ENCODE results near the gene GRIK4. TPM values are rescaled to one million over a fixed set of nuclear protein-coding genes. Genes with fewer than 3 reads are reported as not detected.

The GRIK4 gene
- total and polyA plus RNA-seq, 11 donors = 0.04 to 0.45 (median 0.12) TPM; not detected in 6

- Histone ChIP-seq H3K9me3 (peaks cover 0 to 17% (median 7%) of the 10 kb centered on the region in 12 donors), H3K27me3 (no peaks in the 10 kb centered on the region), H3K36me3 (no peaks in the 10 kb centered on the region), H3K4me3 (no peak overlapping the region), H3K27ac (no peak overlapping the region), H3K4me1 (peaks cover 0 to 5% (median 0%) of the 10 kb centered on the region in 12 donors)
- DNase-seq (no peak), ATAC-seq (no peak)
- WGBS, 4 donors = 89 to 94% (median 93%) methylated on average over 12 of the region's 12 CpGs
- TF ChIP-seq POLR2A (IDR thresholded peaks at IDR 0.05) (no peak), CTCF (IDR thresholded peaks at IDR 0.05) (no peak)
- intact Hi-C loops (cut with DNase I) = no loop called here
Observed at GRCh38 chr11:120537996-120538395, 26.4 kb downstream of the GRIK4 start.

- Histone ChIP-seq H3K27me3 (no peaks in the 10 kb centered on the region), H3K4me3 (no peak overlapping the region), H3K4me1 (peaks cover 0 to 7% (median 0%) of the 10 kb centered on the region in 12 donors), H3K36me3 (no peaks in the 10 kb centered on the region), H3K9me3 (peaks cover 0 to 17% (median 7%) of the 10 kb centered on the region in 12 donors), H3K27ac (no peak overlapping the region)
- 79 to 96% (median 91%) methylated on average over 2 of the region's 2 CpGs for WGBS, 4 donors
- intact Hi-C loops (cut with DNase I) = no loop called here
- no peak for TF ChIP-seq CTCF (IDR thresholded peaks at IDR 0.05)
- no peak for TF ChIP-seq POLR2A (IDR thresholded peaks at IDR 0.05)
- no peak for DNase-seq
- ATAC-seq = peak in 1 of 4 donors; percentile 15
Observed at GRCh38 chr11:120538707-120539106, 27.2 kb downstream of the GRIK4 start.

- Histone ChIP-seq H3K36me3 (no peaks in the 10 kb centered on the region), H3K4me1 (peaks cover 0 to 10% (median 0%) of the 10 kb centered on the region in 12 donors), H3K27me3 (no peaks in the 10 kb centered on the region), H3K9me3 (peaks cover 0 to 17% (median 7%) of the 10 kb centered on the region in 12 donors), H3K4me3 (no peak overlapping the region), H3K27ac (no peak overlapping the region)
- WGBS, 4 donors = 75 to 82% (median 78%) methylated on average over 9 of the region's 9 CpGs
- ATAC-seq = no peak
- no peak for DNase-seq
- no peak for TF ChIP-seq CTCF (IDR thresholded peaks at IDR 0.05)
- no peak for TF ChIP-seq POLR2A (IDR thresholded peaks at IDR 0.05)
- intact Hi-C loops (cut with DNase I) = no loop called here
Observed at GRCh38 chr11:120539667-120540369, 28.3 kb downstream of the GRIK4 start.

- TF ChIP-seq POLR2A (IDR thresholded peaks at IDR 0.05) (no peak), CTCF (IDR thresholded peaks at IDR 0.05) (no peak)
- Histone ChIP-seq H3K4me1 (peaks cover 0 to 10% (median 0%) of the 10 kb centered on the region in 12 donors), H3K9me3 (peaks cover 0 to 17% (median 7%) of the 10 kb centered on the region in 12 donors), H3K27me3 (no peaks in the 10 kb centered on the region), H3K4me3 (no peak overlapping the region), H3K36me3 (no peaks in the 10 kb centered on the region), H3K27ac (no peak overlapping the region)
- 51 to 67% (median 62%) methylated on average over 8 of the region's 8 CpGs for WGBS, 4 donors
- intact Hi-C loops (cut with DNase I) = no loop called here
- DNase-seq = no peak
- ATAC-seq = no peak
Observed at GRCh38 chr11:120540744-120541465, 29.4 kb downstream of the GRIK4 start.
